ENCODE results near the gene PRDX2. TPM values are rescaled to one million over a fixed set of nuclear protein-coding genes. Genes with fewer than 3 reads are reported as not detected.

PRDX2 gene
- total RNA-seq, 1 donor from 2014 or later: 259 TPM

GRCh38 chr19:12766051-12766521 lies 35.5 kb downstream of the PRDX2 start:
- Histone ChIP-seq H3K4me3 (peak overlapping the region; percentile 46 to 68), H3K27ac (peak overlapping the region; percentile 46 to 58), H3K9me3 (no peaks in the 10 kb centered on the region), H3K36me3 (peaks cover 24 to 25% of the 10 kb centered on the region in 2 donors), H3K27me3 (no peaks in the 10 kb centered on the region), H3K4me1 (peaks cover 0 to 3% of the 10 kb centered on the region in 2 donors)
- DNase-seq (ENCODE audit: low spot score in 2 of 2): peak in 1 of 2 donors; percentile 91
- intact Hi-C loops (cut with DNase I): loop anchor here (1.0 kb wide), 1 partner anchor 81 kb away; no protein-coding TSS in a partner anchor
- TF ChIP-seq, protein P1, sequence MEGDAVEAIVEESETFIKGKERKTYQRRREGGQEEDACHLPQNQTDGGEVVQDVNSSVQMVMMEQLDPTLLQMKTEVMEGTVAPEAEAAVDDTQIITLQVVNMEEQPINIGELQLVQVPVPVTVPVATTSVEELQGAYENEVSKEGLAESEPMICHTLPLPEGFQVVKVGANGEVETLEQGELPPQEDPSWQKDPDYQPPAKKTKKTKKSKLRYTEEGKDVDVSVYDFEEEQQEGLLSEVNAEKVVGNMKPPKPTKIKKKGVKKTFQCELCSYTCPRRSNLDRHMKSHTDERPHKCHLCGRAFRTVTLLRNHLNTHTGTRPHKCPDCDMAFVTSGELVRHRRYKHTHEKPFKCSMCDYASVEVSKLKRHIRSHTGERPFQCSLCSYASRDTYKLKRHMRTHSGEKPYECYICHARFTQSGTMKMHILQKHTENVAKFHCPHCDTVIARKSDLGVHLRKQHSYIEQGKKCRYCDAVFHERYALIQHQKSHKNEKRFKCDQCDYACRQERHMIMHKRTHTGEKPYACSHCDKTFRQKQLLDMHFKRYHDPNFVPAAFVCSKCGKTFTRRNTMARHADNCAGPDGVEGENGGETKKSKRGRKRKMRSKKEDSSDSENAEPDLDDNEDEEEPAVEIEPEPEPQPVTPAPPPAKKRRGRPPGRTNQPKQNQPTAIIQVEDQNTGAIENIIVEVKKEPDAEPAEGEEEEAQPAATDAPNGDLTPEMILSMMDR (IDR thresholded peaks at IDR 0.05): peak; percentile 90 to 98 (median 94)

DNA sequence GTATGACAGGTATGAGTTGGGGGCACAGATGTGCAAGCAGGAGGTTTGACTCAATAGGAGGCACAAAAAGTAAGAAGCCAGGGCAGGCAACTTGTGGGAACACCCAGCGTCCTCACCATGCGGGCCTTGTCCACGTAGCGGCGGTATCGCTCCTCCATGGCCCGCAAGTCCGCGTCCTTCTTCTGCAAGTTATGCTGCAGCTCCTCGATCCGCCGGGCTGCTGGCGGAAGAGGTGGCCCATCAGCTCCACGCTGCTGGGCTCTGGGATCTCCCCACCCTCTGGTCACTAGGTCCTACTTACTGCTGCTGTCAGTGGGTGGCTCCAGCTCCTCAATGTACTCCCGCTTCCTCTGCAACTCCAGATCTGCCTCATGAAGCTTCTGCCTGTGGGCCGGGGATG lies 36.9 kb downstream of the PRDX2 start:
- Histone ChIP-seq H3K27me3 (no peaks in the 10 kb centered on the region), H3K4me1 (peaks cover 0 to 3% of the 10 kb centered on the region in 2 donors), H3K4me3 (no peak overlapping the region), H3K9me3 (no peaks in the 10 kb centered on the region), H3K36me3 (peaks cover 23 to 25% of the 10 kb centered on the region in 2 donors), H3K27ac (no peak overlapping the region)
- TF ChIP-seq, protein P1 (IDR thresholded peaks at IDR 0.05): no peak
- no peak for DNase-seq (ENCODE audit: low spot score in 2 of 2)
- intact Hi-C loops (cut with DNase I): no loop called here

DNA sequence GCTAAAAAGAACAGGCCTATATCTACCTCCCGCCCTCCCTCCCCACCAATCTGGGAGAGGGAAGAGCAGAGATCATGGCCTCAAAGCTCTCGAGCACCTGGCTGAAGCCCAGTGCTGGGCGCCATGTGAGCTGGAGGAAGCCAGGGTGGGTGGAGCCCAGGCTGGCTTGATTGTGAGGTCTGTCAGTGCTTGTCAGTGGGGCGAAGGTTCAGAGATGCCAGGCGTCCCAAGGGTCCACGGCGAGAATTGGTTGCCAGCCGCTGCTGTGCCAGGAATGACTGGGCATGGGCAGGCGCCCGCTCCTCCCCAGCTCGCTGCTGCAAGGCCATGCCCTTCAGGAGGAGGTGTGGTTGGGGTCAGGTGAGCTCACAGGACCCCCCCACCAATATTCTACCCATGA lies 38.5 kb downstream of the PRDX2 start:
- no peaks in the 10 kb centered on the region for H3K9me3 ChIP-seq
- TF ChIP-seq, protein P1 (IDR thresholded peaks at IDR 0.05): no peak
- no peak overlapping the region for H3K27ac ChIP-seq
- H3K4me3 ChIP-seq: no peak overlapping the region
- peaks cover 17 to 25% of the 10 kb centered on the region in 2 donors for H3K36me3 ChIP-seq
- no peaks in the 10 kb centered on the region for H3K27me3 ChIP-seq
- no peak for DNase-seq (ENCODE audit: low spot score in 2 of 2)
- intact Hi-C loops (cut with DNase I): no loop called here
- peaks cover 0 to 3% of the 10 kb centered on the region in 2 donors for H3K4me1 ChIP-seq

DNA sequence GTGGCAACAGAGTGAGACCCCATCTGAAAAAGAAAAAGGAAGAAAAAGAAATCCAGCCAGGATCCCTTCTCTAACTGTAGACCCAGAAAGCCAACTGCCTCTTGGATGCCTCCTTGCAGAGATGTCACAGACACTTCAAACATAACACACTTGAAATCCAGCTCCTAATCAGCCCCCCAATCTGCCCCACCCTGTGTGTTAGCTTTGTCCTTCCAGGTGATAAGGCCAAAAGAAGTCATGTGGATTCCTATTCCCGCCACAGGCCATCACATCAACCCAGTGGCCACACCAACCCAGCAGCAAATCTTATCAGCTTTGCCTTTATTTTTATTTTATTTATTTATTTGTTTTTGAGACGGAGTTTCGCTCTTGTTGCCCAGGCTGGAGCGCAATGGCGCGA lies 41.9 kb downstream of the PRDX2 start:
- DNase-seq (ENCODE audit: low spot score in 2 of 2): no peak
- Histone ChIP-seq H3K27ac (no peak overlapping the region), H3K4me1 (peaks cover 0 to 3% of the 10 kb centered on the region in 2 donors), H3K4me3 (no peak overlapping the region), H3K36me3 (peaks cover 15 to 17% of the 10 kb centered on the region in 2 donors), H3K9me3 (no peaks in the 10 kb centered on the region), H3K27me3 (no peaks in the 10 kb centered on the region)
- intact Hi-C loops (cut with DNase I): no loop called here
- TF ChIP-seq, protein P1 (IDR thresholded peaks at IDR 0.05): no peak

DNA sequence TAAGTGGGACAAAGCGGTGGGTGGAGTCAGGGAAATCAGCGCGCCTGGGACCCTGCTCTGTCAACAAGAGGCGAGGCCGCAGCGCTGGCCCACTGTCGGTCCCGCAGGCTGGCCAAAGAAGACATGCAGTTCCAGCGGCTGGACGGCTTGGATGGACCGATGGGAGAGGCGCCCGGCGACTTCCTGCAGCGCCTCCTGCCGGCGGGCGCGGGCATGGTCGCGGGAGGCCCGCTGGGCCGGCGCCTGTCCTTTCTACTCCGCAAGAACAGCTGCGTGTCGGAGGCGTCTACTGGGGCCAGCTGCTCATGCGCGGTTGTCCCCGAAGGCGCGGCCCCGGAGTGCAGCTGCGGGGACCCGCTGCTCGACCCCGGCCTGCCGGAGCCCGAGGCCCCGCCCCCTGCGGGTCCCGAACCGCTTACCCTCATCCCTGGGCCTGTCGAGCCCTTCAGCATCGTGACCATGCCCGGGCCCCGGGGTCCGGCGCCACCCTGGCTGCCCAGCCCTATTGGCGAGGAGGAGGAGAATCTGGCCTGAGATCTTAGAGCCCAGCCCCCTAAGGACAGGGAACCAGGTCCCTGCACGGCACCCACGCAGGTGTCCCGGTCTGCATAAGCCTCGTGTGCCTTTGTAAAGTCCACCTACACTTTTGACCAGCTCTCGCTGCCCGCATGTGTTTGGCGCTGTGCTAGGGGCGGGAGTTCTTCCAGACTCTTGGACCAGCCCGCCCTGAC lies 43.9 kb downstream of the PRDX2 start:
- H3K27ac ChIP-seq: peak overlapping the region; percentile 36 to 41
- H3K4me3 ChIP-seq: peak overlapping the region; percentile 34 to 60
- H3K9me3 ChIP-seq: no peaks in the 10 kb centered on the region
- H3K27me3 ChIP-seq: no peaks in the 10 kb centered on the region
- peaks cover 1 to 2% of the 10 kb centered on the region in 2 donors for H3K36me3 ChIP-seq
- peak in 1 of 2 donors; percentile 82 for DNase-seq (ENCODE audit: low spot score in 2 of 2)
- H3K4me1 ChIP-seq: peaks cover 0 to 3% of the 10 kb centered on the region in 2 donors
- TF ChIP-seq, protein P1 (IDR thresholded peaks at IDR 0.05): peak; percentile 93 to 96 (median 93)
- intact Hi-C loops (cut with DNase I): no loop called here

Measured in ascending aorta (tissue), 2 donors.